ENCODE results near the gene DNAH1. TPM values are rescaled to one million over a fixed set of nuclear protein-coding genes. Genes with fewer than 3 reads are reported as not detected.

DNAH1 gene
- total and polyA plus RNA-seq, 2 experiments from 2014 or later: 0.81 to 1.8 TPM

DNA sequence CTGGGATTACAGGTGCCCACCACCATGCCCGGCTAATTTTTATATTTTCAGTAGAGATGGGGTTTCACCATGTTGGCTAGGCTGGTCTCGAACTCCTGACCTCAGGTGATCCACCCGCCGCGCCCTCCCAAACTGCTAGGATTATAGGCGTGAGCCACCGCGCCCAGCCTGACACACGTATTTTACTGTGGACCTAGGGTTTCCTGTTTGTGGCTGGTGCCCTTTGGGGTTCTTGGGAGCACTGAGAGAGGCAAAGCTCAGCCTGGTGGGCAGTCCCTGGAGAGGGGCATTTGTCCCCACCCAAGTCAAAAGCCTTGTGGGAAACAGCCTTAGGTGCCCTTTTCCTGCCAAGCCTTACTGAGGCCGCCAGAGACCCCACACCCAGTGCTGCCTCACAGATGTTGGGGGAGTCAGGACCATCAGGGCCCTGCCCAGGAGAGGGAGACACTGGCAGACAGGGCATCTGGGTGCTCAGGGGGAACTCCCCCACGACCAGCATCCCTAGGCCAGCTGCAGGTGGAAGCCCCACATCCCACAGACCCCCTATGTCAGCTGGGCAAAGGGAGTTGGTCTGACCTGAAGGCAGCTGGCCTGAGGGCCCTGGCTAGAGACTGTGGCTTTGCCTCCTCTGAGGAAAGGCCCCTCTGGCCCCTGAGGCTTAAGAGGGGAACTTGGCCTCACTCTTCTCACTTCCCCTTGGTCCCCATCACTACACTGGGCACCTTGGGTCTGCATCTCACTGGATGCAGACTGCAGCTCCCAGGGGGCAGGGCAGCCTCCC is 35.1 kb downstream of the DNAH1 start (continued):
- TF ChIP-seq, protein P1, sequence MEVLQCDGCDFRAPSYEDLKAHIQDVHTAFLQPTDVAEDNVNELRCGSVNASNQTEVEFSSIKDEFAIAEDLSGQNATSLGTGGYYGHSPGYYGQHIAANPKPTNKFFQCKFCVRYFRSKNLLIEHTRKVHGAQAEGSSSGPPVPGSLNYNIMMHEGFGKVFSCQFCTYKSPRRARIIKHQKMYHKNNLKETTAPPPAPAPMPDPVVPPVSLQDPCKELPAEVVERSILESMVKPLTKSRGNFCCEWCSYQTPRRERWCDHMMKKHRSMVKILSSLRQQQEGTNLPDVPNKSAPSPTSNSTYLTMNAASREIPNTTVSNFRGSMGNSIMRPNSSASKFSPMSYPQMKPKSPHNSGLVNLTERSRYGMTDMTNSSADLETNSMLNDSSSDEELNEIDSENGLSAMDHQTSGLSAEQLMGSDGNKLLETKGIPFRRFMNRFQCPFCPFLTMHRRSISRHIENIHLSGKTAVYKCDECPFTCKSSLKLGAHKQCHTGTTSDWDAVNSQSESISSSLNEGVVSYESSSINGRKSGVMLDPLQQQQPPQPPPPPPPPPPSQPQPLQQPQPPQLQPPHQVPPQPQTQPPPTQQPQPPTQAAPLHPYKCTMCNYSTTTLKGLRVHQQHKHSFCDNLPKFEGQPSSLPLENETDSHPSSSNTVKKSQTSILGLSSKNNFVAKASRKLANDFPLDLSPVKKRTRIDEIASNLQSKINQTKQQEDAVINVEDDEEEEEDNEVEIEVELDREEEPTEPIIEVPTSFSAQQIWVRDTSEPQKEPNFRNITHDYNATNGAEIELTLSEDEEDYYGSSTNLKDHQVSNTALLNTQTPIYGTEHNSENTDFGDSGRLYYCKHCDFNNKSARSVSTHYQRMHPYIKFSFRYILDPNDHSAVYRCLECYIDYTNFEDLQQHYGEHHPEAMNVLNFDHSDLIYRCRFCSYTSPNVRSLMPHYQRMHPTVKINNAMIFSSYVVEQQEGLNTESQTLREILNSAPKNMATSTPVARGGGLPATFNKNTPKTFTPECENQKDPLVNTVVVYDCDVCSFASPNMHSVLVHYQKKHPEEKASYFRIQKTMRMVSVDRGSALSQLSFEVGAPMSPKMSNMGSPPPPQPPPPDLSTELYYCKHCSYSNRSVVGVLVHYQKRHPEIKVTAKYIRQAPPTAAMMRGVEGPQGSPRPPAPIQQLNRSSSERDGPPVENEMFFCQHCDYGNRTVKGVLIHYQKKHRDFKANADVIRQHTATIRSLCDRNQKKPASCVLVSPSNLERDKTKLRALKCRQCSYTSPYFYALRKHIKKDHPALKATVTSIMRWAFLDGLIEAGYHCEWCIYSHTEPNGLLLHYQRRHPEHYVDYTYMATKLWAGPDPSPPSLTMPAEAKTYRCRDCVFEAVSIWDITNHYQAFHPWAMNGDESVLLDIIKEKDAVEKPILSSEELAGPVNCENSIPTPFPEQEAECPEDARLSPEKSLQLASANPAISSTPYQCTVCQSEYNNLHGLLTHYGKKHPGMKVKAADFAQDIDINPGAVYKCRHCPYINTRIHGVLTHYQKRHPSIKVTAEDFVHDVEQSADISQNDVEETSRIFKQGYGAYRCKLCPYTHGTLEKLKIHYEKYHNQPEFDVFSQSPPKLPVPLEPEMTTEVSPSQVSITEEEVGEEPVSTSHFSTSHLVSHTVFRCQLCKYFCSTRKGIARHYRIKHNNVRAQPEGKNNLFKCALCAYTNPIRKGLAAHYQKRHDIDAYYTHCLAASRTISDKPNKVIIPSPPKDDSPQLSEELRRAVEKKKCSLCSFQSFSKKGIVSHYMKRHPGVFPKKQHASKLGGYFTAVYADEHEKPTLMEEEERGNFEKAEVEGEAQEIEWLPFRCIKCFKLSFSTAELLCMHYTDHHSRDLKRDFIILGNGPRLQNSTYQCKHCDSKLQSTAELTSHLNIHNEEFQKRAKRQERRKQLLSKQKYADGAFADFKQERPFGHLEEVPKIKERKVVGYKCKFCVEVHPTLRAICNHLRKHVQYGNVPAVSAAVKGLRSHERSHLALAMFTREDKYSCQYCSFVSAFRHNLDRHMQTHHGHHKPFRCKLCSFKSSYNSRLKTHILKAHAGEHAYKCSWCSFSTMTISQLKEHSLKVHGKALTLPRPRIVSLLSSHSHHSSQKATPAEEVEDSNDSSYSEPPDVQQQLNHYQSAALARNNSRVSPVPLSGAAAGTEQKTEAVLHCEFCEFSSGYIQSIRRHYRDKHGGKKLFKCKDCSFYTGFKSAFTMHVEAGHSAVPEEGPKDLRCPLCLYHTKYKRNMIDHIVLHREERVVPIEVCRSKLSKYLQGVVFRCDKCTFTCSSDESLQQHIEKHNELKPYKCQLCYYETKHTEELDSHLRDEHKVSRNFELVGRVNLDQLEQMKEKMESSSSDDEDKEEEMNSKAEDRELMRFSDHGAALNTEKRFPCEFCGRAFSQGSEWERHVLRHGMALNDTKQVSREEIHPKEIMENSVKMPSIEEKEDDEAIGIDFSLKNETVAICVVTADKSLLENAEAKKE (CRISPR knock-in tag; IDR thresholded peaks at IDR 0.05): no peak
- TF ChIP-seq JUNB (IDR thresholded peaks at IDR 0.05; ENCODE audit: unreplicated experiment) (no peak), STAT1 (IDR thresholded peaks at IDR 0.05; ENCODE audit: unreplicated experiment) (no peak), CREB1 (CRISPR knock-in tag; IDR thresholded peaks at IDR 0.05; ENCODE audit: low read depth) (no peak), NANOG (IDR thresholded peaks at IDR 0.05; ENCODE audit: borderline replicate concordance) (no peak), ZNF114 (CRISPR knock-in tag; IDR thresholded peaks at IDR 0.05) (no peak), EZH2phosphoT487 (IDR thresholded peaks at IDR 0.05; ENCODE audit: unreplicated experiment) (no peak), ZNF331 (CRISPR knock-in tag; IDR thresholded peaks at IDR 0.05; ENCODE audit: low read depth) (no peak)
- TF ChIP-seq, protein P2, sequence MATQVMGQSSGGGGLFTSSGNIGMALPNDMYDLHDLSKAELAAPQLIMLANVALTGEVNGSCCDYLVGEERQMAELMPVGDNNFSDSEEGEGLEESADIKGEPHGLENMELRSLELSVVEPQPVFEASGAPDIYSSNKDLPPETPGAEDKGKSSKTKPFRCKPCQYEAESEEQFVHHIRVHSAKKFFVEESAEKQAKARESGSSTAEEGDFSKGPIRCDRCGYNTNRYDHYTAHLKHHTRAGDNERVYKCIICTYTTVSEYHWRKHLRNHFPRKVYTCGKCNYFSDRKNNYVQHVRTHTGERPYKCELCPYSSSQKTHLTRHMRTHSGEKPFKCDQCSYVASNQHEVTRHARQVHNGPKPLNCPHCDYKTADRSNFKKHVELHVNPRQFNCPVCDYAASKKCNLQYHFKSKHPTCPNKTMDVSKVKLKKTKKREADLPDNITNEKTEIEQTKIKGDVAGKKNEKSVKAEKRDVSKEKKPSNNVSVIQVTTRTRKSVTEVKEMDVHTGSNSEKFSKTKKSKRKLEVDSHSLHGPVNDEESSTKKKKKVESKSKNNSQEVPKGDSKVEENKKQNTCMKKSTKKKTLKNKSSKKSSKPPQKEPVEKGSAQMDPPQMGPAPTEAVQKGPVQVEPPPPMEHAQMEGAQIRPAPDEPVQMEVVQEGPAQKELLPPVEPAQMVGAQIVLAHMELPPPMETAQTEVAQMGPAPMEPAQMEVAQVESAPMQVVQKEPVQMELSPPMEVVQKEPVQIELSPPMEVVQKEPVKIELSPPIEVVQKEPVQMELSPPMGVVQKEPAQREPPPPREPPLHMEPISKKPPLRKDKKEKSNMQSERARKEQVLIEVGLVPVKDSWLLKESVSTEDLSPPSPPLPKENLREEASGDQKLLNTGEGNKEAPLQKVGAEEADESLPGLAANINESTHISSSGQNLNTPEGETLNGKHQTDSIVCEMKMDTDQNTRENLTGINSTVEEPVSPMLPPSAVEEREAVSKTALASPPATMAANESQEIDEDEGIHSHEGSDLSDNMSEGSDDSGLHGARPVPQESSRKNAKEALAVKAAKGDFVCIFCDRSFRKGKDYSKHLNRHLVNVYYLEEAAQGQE (IDR thresholded peaks at IDR 0.05; ENCODE audit: unreplicated experiment): no peak
- TF ChIP-seq, protein P3, sequence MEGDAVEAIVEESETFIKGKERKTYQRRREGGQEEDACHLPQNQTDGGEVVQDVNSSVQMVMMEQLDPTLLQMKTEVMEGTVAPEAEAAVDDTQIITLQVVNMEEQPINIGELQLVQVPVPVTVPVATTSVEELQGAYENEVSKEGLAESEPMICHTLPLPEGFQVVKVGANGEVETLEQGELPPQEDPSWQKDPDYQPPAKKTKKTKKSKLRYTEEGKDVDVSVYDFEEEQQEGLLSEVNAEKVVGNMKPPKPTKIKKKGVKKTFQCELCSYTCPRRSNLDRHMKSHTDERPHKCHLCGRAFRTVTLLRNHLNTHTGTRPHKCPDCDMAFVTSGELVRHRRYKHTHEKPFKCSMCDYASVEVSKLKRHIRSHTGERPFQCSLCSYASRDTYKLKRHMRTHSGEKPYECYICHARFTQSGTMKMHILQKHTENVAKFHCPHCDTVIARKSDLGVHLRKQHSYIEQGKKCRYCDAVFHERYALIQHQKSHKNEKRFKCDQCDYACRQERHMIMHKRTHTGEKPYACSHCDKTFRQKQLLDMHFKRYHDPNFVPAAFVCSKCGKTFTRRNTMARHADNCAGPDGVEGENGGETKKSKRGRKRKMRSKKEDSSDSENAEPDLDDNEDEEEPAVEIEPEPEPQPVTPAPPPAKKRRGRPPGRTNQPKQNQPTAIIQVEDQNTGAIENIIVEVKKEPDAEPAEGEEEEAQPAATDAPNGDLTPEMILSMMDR (conservative IDR thresholded peaks at IDR 0.05; ENCODE audit: low read depth in 2 of 2): no peak

Measured in GM23338 (cell line).